ENCODE results near the gene ALOXE3.

- TF ChIP-seq CTCF (IDR thresholded peaks at IDR 0.05) (no peak), POLR2A (IDR thresholded peaks at IDR 0.05) (no peak)
These were observed 41.3 kb upstream of the ALOXE3 start for GRCh38 chr17:8159459-8160223.

All from body of pancreas (tissue), 4 donors.